Measurements from ENCODE around the gene SLC12A3.

Gene SLC12A3

GRCh38 chr16:56912746-56913708 lies 48.0 kb downstream of the SLC12A3 start:
- DNase-seq (ENCODE audit: extremely low spot score, insufficient read length, low read depth) (no peak), FAIRE-seq (no peak)

GRCh38 chr16:56914896-56915295 lies 49.9 kb downstream of the SLC12A3 start:
- no peak for FAIRE-seq
- no peak for DNase-seq (ENCODE audit: extremely low spot score, insufficient read length, low read depth)

GRCh38 chr16:56915336-56916119 lies 50.5 kb downstream of the SLC12A3 start:
- DNase-seq (ENCODE audit: extremely low spot score, insufficient read length, low read depth) = no peak
- FAIRE-seq = no peak

- FAIRE-seq (peak; percentile 95), DNase-seq (ENCODE audit: extremely low spot score, insufficient read length, low read depth) (peak; percentile 62)
Measured at GRCh38 chr16:56916571-56917403, 51.8 kb downstream of the SLC12A3 start.

- FAIRE-seq = no peak
- no peak for DNase-seq (ENCODE audit: extremely low spot score, insufficient read length, low read depth)
Measured at GRCh38 chr16:56918467-56919012, 53.5 kb downstream of the SLC12A3 start.

- no peak for FAIRE-seq
- no peak for DNase-seq (ENCODE audit: extremely low spot score, insufficient read length, low read depth)
Measured at GRCh38 chr16:56919099-56919800, 54.2 kb downstream of the SLC12A3 start.

- FAIRE-seq = no peak
- no peak for DNase-seq (ENCODE audit: extremely low spot score, insufficient read length, low read depth)
Measured at GRCh38 chr16:56921571-56921970, 56.6 kb downstream of the SLC12A3 start.

GRCh38 chr16:56923481-56924091 lies 58.6 kb downstream of the SLC12A3 start:
- DNase-seq (ENCODE audit: extremely low spot score, insufficient read length, low read depth) = no peak
- no peak for FAIRE-seq

GRCh38 chr16:56927471-56927870 lies 62.5 kb downstream of the SLC12A3 start:
- FAIRE-seq (no peak), DNase-seq (ENCODE audit: extremely low spot score, insufficient read length, low read depth) (no peak)

- DNase-seq (ENCODE audit: extremely low spot score, insufficient read length, low read depth) = no peak
- FAIRE-seq = no peak
Measured at GRCh38 chr16:56929639-56930038, 64.6 kb downstream of the SLC12A3 start.

- DNase-seq (ENCODE audit: extremely low spot score, insufficient read length, low read depth) = no peak
- peak; percentile 5 for FAIRE-seq
Measured at GRCh38 chr16:56930486-56931270, 65.7 kb downstream of the SLC12A3 start.

GRCh38 chr16:56931271-56931891 lies 66.4 kb downstream of the SLC12A3 start:
- FAIRE-seq = peak; percentile 72

GRCh38 chr16:56931892-56932720 lies 67.1 kb downstream of the SLC12A3 start, which contains the start of gene HERPUD1:
HERPUD1 (plus strand) TSS chr16:56932142; CDS start chr16:56932245, 103 bp downstream.
- DNase-seq (ENCODE audit: extremely low spot score, insufficient read length, low read depth) (peak; percentile 98), FAIRE-seq (peak; percentile 95)

More at GRCh38 chr16:56931271-56931891, 66.4 kb downstream of the SLC12A3 start:
- no peak for DNase-seq (ENCODE audit: extremely low spot score, insufficient read length, low read depth)

GRCh38 chr16:56932721-56933619 lies 68.0 kb downstream of the SLC12A3 start:
- DNase-seq (ENCODE audit: extremely low spot score, insufficient read length, low read depth) (no peak), FAIRE-seq (peak; percentile 67)

GRCh38 chr16:56933828-56934598 lies 69.0 kb downstream of the SLC12A3 start:
- FAIRE-seq = no peak

More at GRCh38 chr16:56933828-56934598, 69.0 kb downstream of the SLC12A3 start:
- DNase-seq (ENCODE audit: extremely low spot score, insufficient read length, low read depth) = no peak

Data from GM18507 (cell line).